Measurements from ENCODE around the gene MS4A6A. TPM values are rescaled to one million over a fixed set of nuclear protein-coding genes. Genes with fewer than 3 reads are reported as not detected.

Gene MS4A6A
- polyA plus RNA-seq, 1 of the 3 experiments (the other 2 are of a cell fraction), result not detected

DNA sequence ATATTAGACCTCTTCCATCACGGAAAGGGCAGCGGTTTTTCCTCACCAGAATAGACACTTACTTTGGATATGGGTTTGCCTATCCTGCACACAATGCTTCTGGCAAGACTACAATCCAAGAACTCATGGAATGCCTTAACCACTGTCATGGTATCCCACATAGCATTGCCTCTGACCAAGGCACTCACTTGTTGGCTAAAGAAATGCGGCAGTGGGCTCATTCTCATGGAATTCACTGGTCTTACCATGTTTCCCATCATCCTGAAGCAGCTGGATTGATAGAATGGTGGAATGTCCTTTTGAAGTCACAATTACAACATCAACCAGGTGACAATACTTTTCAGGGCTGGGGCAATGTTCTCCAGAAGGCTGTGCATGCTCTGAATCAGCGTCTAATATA lies 39.3 kb upstream of the MS4A6A start:
- WGBS (ENCODE audit: low lambda C conversion rate), result 0% methylated on average over 4 of the region's 4 CpGs

DNA sequence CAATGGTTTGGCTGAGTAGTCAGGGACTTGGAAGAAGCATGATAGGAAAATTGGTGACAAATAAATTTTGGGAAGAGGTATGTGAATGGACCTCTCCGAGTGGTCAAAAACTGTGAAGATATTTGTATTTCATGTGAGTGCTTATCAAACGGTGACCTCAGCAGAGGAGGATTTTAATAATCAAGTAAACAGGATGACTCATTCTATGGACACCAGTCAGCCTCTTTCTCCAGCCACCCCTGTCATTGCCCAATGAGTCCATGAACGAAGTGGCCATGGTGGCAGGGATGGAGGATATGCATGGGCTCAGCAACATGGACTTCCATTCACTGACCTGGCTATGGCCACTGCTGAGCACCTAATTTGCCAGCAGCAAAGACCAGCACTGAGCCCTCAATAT lies 38.8 kb upstream of the MS4A6A start:
- ChIA-PET POLR2A (no interaction called here), CTCF (no interaction called here)
- Histone ChIP-seq H3F3A (replicated peaks; ENCODE audit: insufficient read depth) (no peaks in the 10 kb centered on the region), H3K27ac (ENCODE audit: low read depth in 2 of 2, low read length in 1 of 2) (no peak overlapping the region), H2AFZ (ENCODE audit: low read depth) (no peak overlapping the region), H3K4me2 (no peak overlapping the region), H3K27me3 (ENCODE audit: insufficient read depth) (no peaks in the 10 kb centered on the region), H3K9me3 (no peaks in the 10 kb centered on the region), H4K20me1 (ENCODE audit: insufficient read depth) (no peaks in the 10 kb centered on the region), H3K4me1 (ENCODE audit: control insufficient read depth in 1 of 2, insufficient read depth in 2 of 2, low read depth in 1 of 2, low read length in 1 of 2) (no peaks in the 10 kb centered on the region), H3K36me3 (replicated peaks in 1 of 2; ENCODE audit: control insufficient read depth in 1 of 2, insufficient read depth in 2 of 2, low read length in 1 of 2) (no peaks in the 10 kb centered on the region), H3K4me3 (ENCODE audit: low read depth in 2 of 2, low read length in 1 of 2) (no peak overlapping the region), H3K9me2 (no peaks in the 10 kb centered on the region), H3K79me2 (ENCODE audit: insufficient read depth) (no peaks in the 10 kb centered on the region), H3K9ac (no peak overlapping the region)
- 2% methylated on average over 3 of the region's 3 CpGs for WGBS (ENCODE audit: low lambda C conversion rate)
- DNase-seq, result no peak
- no peak for TF ChIP-seq SMC3 (IDR thresholded peaks at IDR 0.05; ENCODE audit: low read depth, low read length)
- no peak for TF ChIP-seq RAD21 (IDR thresholded peaks at IDR 0.05; ENCODE audit: low read length)
- no peak for TF ChIP-seq EP300 (IDR thresholded peaks at IDR 0.05; ENCODE audit: borderline replicate concordance in 1 of 2, low read depth in 1 of 2, low read length in 1 of 2)
- TF ChIP-seq, protein P1, sequence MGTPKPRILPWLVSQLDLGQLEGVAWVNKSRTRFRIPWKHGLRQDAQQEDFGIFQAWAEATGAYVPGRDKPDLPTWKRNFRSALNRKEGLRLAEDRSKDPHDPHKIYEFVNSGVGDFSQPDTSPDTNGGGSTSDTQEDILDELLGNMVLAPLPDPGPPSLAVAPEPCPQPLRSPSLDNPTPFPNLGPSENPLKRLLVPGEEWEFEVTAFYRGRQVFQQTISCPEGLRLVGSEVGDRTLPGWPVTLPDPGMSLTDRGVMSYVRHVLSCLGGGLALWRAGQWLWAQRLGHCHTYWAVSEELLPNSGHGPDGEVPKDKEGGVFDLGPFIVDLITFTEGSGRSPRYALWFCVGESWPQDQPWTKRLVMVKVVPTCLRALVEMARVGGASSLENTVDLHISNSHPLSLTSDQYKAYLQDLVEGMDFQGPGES (IDR thresholded peaks at IDR 0.05; ENCODE audit: low read depth, low read length), result no peak
- no peak for TF ChIP-seq TAF1 (IDR thresholded peaks at IDR 0.05; ENCODE audit: borderline replicate concordance, low read depth, low read length)
- TF ChIP-seq YY1 (IDR thresholded peaks at IDR 0.05; ENCODE audit: low read depth), result no peak
- TF ChIP-seq SIN3A (IDR thresholded peaks at IDR 0.05; ENCODE audit: borderline replicate concordance, low read depth, low read length), result no peak
- TF ChIP-seq NRF1 (IDR thresholded peaks at IDR 0.05; ENCODE audit: low read depth, low read length), result no peak
- TF ChIP-seq, protein P2, sequence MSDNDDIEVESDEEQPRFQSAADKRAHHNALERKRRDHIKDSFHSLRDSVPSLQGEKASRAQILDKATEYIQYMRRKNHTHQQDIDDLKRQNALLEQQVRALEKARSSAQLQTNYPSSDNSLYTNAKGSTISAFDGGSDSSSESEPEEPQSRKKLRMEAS (IDR thresholded peaks at IDR 0.05; ENCODE audit: low read depth), result no peak

More for the DNA sequence above, 39.3 kb upstream of the MS4A6A start:
- no peaks in the 10 kb centered on the region for H3K36me3 ChIP-seq (replicated peaks in 1 of 2; ENCODE audit: control insufficient read depth in 1 of 2, insufficient read depth in 2 of 2, low read length in 1 of 2)
- no peak overlapping the region for H3K4me2 ChIP-seq
- no peak overlapping the region for H3K4me3 ChIP-seq (ENCODE audit: low read depth in 2 of 2, low read length in 1 of 2)
- H3K9me3 ChIP-seq, result no peaks in the 10 kb centered on the region
- CTCF ChIA-PET, result no interaction called here
- H3K79me2 ChIP-seq (ENCODE audit: insufficient read depth), result no peaks in the 10 kb centered on the region
- H3K9ac ChIP-seq, result no peak overlapping the region
- TF ChIP-seq, protein P3, sequence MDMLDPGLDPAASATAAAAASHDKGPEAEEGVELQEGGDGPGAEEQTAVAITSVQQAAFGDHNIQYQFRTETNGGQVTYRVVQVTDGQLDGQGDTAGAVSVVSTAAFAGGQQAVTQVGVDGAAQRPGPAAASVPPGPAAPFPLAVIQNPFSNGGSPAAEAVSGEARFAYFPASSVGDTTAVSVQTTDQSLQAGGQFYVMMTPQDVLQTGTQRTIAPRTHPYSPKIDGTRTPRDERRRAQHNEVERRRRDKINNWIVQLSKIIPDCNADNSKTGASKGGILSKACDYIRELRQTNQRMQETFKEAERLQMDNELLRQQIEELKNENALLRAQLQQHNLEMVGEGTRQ (IDR thresholded peaks at IDR 0.05; ENCODE audit: borderline replicate concordance, low read depth, low read length), result no peak
- TF ChIP-seq RAD21 (IDR thresholded peaks at IDR 0.05; ENCODE audit: low read length) (no peak), YY1 (IDR thresholded peaks at IDR 0.05; ENCODE audit: low read depth) (no peak), SIN3A (IDR thresholded peaks at IDR 0.05; ENCODE audit: borderline replicate concordance, low read depth, low read length) (no peak), MXI1 (IDR thresholded peaks at IDR 0.05; ENCODE audit: low read depth, low read length) (no peak), SMC3 (IDR thresholded peaks at IDR 0.05; ENCODE audit: low read depth, low read length) (no peak), NFIC (IDR thresholded peaks at IDR 0.05; ENCODE audit: borderline replicate concordance) (no peak), GATA2 (CRISPR knock-in tag; IDR thresholded peaks at IDR 0.05) (no peak)
- TF ChIP-seq, protein P4, sequence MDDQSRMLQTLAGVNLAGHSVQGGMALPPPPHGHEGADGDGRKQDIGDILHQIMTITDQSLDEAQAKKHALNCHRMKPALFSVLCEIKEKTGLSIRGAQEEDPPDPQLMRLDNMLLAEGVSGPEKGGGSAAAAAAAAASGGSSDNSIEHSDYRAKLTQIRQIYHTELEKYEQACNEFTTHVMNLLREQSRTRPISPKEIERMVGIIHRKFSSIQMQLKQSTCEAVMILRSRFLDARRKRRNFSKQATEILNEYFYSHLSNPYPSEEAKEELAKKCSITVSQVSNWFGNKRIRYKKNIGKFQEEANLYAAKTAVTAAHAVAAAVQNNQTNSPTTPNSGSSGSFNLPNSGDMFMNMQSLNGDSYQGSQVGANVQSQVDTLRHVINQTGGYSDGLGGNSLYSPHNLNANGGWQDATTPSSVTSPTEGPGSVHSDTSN (IDR thresholded peaks at IDR 0.05), result no peak
- TF ChIP-seq, protein P5, sequence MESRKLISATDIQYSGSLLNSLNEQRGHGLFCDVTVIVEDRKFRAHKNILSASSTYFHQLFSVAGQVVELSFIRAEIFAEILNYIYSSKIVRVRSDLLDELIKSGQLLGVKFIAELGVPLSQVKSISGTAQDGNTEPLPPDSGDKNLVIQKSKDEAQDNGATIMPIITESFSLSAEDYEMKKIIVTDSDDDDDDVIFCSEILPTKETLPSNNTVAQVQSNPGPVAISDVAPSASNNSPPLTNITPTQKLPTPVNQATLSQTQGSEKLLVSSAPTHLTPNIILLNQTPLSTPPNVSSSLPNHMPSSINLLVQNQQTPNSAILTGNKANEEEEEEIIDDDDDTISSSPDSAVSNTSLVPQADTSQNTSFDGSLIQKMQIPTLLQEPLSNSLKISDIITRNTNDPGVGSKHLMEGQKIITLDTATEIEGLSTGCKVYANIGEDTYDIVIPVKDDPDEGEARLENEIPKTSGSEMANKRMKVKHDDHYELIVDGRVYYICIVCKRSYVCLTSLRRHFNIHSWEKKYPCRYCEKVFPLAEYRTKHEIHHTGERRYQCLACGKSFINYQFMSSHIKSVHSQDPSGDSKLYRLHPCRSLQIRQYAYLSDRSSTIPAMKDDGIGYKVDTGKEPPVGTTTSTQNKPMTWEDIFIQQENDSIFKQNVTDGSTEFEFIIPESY (IDR thresholded peaks at IDR 0.05; ENCODE audit: borderline replicate concordance, low read depth), result no peak
- TF ChIP-seq, protein P6, sequence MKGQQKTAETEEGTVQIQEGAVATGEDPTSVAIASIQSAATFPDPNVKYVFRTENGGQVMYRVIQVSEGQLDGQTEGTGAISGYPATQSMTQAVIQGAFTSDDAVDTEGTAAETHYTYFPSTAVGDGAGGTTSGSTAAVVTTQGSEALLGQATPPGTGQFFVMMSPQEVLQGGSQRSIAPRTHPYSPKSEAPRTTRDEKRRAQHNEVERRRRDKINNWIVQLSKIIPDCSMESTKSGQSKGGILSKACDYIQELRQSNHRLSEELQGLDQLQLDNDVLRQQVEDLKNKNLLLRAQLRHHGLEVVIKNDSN (IDR thresholded peaks at IDR 0.05; ENCODE audit: borderline replicate concordance, low read depth), result no peak
- H3K27me3 ChIP-seq (ENCODE audit: insufficient read depth), result no peaks in the 10 kb centered on the region
- no peak overlapping the region for H2AFZ ChIP-seq (ENCODE audit: low read depth)
- H3K27ac ChIP-seq (ENCODE audit: low read depth in 2 of 2, low read length in 1 of 2), result no peak overlapping the region
- no peaks in the 10 kb centered on the region for H4K20me1 ChIP-seq (ENCODE audit: insufficient read depth)
- no peaks in the 10 kb centered on the region for H3F3A ChIP-seq (replicated peaks; ENCODE audit: insufficient read depth)
- POLR2A ChIA-PET, result no interaction called here
- DNase-seq, result no peak
- H3K9me2 ChIP-seq, result no peaks in the 10 kb centered on the region
- H3K4me1 ChIP-seq (ENCODE audit: control insufficient read depth in 1 of 2, insufficient read depth in 2 of 2, low read depth in 1 of 2, low read length in 1 of 2), result no peaks in the 10 kb centered on the region
